IMR-90 (cell line): ENCODE results near the gene ZNF862. TPM values are rescaled to one million over a fixed set of nuclear protein-coding genes. Genes with fewer than 3 reads are reported as not detected.

ENCODE experiments used
- ATAC-seq: fragments of 200-7000 bp; cut with Tn5 transposase; 2 replicates; pipeline ENCODE4 v1.9.1; 2020; ENCODE audit warnings: low read depth, mild to moderate bottlenecking, moderate library complexity
- BruUV-seq: library from RNA; stranded (reverse); fragments of 400-500 nt; replicated peaks from 2 replicates; lab custom pipeline; 2021; lab: Mats Ljungman, UMichigan
- CTCF ChIA-PET: fragments of 300-600 bp; formaldehyde crosslinking; extraction: SDS; loops from one replicate; lab custom pipeline; 2021; ENCODE audit warnings: antibody characterized with exemption; lab: Yijun Ruan, JAX
- POLR2A ChIA-PET: fragments of 300-600 bp; sonication (Branson Sonifier 250); formaldehyde crosslinking; loops from one replicate; lab custom pipeline; 2022; ENCODE audit warnings: antibody characterized with exemption; ENCODE audit not compliant: unreplicated experiment; lab: Charles Lee
- DNase-seq: peaks from one replicate; pipeline ENCODE4 v3.0.0; 2013
- H2AFZ ChIP-seq: replicated peaks from 2 replicates; pipeline ENCODE3; 2013; ENCODE audit warnings: low read length, mild to moderate bottlenecking; ENCODE audit not compliant: poor library complexity
- H2AK5ac ChIP-seq: 2 replicates; pipeline ENCODE4 v1.6.1; 2013; ENCODE audit warnings: low read depth, low read length, inconsistent platforms
- H2AK9ac ChIP-seq: replicated peaks from 2 replicates; pipeline ENCODE3; 2013; ENCODE audit warnings: mild to moderate bottlenecking, low read depth, low read length, moderate library complexity; ENCODE audit not compliant: poor library complexity
- H2BK120ac ChIP-seq: 2 replicates; pipeline ENCODE4 v1.6.1; 2013; ENCODE audit warnings: low read depth, low read length, inconsistent platforms
- H2BK15ac ChIP-seq: 3 replicates; pipeline ENCODE4 v1.6.1; 2013; ENCODE audit warnings: low read depth, low read length, inconsistent platforms
- H2BK20ac ChIP-seq: 2 replicates; pipeline ENCODE4 v1.6.1; 2013; ENCODE audit warnings: low read depth, mild to moderate bottlenecking, inconsistent platforms, low read length, moderate library complexity
- H2BK5ac ChIP-seq: 2 replicates; pipeline ENCODE4 v1.6.1; 2013; ENCODE audit warnings: mild to moderate bottlenecking, low read depth, low read length, inconsistent platforms; ENCODE audit not compliant: poor library complexity, severe bottlenecking
- H3K14ac ChIP-seq: replicated peaks from 2 replicates; pipeline ENCODE4 v1.6.1; 2013; ENCODE audit warnings: low read depth, low read length, inconsistent platforms
- H3K18ac ChIP-seq: 2 replicates; pipeline ENCODE4 v1.6.1; 2013; ENCODE audit warnings: low read depth, low read length, control low read depth
- H3K23ac ChIP-seq: 2 replicates; pipeline ENCODE4 v1.6.1; 2013; ENCODE audit warnings: low read depth, low read length, inconsistent platforms
- H3K27ac ChIP-seq: 2 replicates; pipeline ENCODE4 v1.5.1; 2013; ENCODE audit warnings: mild to moderate bottlenecking, control low read depth, low read length; ENCODE audit not compliant: insufficient read depth
- H3K27me3 ChIP-seq: 2 replicates; pipeline ENCODE4 v1.6.1; 2013; ENCODE audit warnings: low read length; ENCODE audit not compliant: control insufficient read depth, insufficient read depth
- H3K36me3 ChIP-seq: 2 replicates; pipeline ENCODE4 v1.6.1; 2013; ENCODE audit warnings: low read length, mixed read lengths; ENCODE audit not compliant: control insufficient read depth, insufficient read depth
- H3K4ac ChIP-seq: 2 replicates; pipeline ENCODE4 v1.6.1; 2013; ENCODE audit warnings: low read depth, low read length, inconsistent platforms
- H3K4me1 ChIP-seq: 2 replicates; pipeline ENCODE4 v1.6.1; 2013; ENCODE audit warnings: low read length, mixed read lengths; ENCODE audit not compliant: control insufficient read depth, insufficient read depth
- H3K4me2 ChIP-seq: 2 replicates; pipeline ENCODE4 v1.6.1; 2013; ENCODE audit warnings: low read depth, mild to moderate bottlenecking, control low read depth, low read length, moderate library complexity
- H3K4me3 ChIP-seq: 2 replicates; pipeline ENCODE4 v1.5.1; 2013; ENCODE audit warnings: low read depth, mild to moderate bottlenecking, control low read depth, low read length, moderate library complexity; ENCODE audit not compliant: insufficient read depth
- H3K56ac ChIP-seq: 2 replicates; pipeline ENCODE4 v1.6.1; 2013; ENCODE audit warnings: low read length, inconsistent platforms; ENCODE audit not compliant: insufficient read depth; ENCODE audit errors: extremely low read depth
- H3K79me1 ChIP-seq, 2 experiments: 2 replicates each; pipeline ENCODE4 v1.6.1; 2013; ENCODE audit warnings: low read length in 2 of 2, inconsistent platforms in 1 of 2, low read depth in 1 of 2
- H3K9ac ChIP-seq: 2 replicates; pipeline ENCODE4 v1.6.1; 2013; ENCODE audit warnings: low read depth, low read length, control low read depth
- H3K9me1 ChIP-seq: 2 replicates; pipeline ENCODE4 v1.6.1; 2013; ENCODE audit warnings: low read length, inconsistent platforms; ENCODE audit not compliant: insufficient read depth
- H3K9me3 ChIP-seq: 2 replicates; pipeline ENCODE4 v1.6.1; 2013; ENCODE audit warnings: low read length; ENCODE audit not compliant: control insufficient read depth, insufficient read depth
- H4K20me1 ChIP-seq: 2 replicates; pipeline ENCODE4 v1.6.1; 2013; ENCODE audit warnings: low read length, inconsistent platforms; ENCODE audit not compliant: insufficient read depth
- H4K5ac ChIP-seq: 2 replicates; pipeline ENCODE4 v1.6.1; 2013; ENCODE audit warnings: mild to moderate bottlenecking, low read depth, low read length, control low read depth
- H4K8ac ChIP-seq, 2 experiments: 2 replicates each; pipeline ENCODE4 v1.6.1; 2013; ENCODE audit warnings: low read depth in 2 of 2, low read length in 2 of 2, control low read depth in 1 of 2, inconsistent platforms in 1 of 2
- H4K91ac ChIP-seq: 2 replicates; pipeline ENCODE4 v1.6.1; 2013; ENCODE audit warnings: low read depth, low read length, inconsistent platforms; ENCODE audit not compliant: insufficient read depth
- CEBPB ChIP-seq: IDR thresholded peaks from 2 replicates; pipeline ENCODE4 v1.6.1; 2012; ENCODE audit warnings: low read depth, low read length, improper control_type of control experiment
- FOS ChIP-seq: fragments of 150-350 bp; IDR thresholded peaks from 2 replicates; pipeline ENCODE4 v1.6.1; 2016; ENCODE audit warnings: low read depth, low read length
- MAZ ChIP-seq: IDR thresholded peaks from 2 replicates; pipeline ENCODE4 v1.6.1; 2012; ENCODE audit warnings: low read depth, mild to moderate bottlenecking, low read length, improper control_type of control experiment, moderate library complexity, borderline replicate concordance
- RAD21 ChIP-seq: IDR thresholded peaks from 2 replicates; pipeline ENCODE4 v1.6.1; 2012; ENCODE audit warnings: low read length, improper control_type of control experiment
- RCOR1 ChIP-seq: IDR thresholded peaks from 2 replicates; pipeline ENCODE4 v1.6.1; 2012; ENCODE audit warnings: mild to moderate bottlenecking, low read length, improper control_type of control experiment; ENCODE audit not compliant: insufficient replicate concordance
- RFX5 ChIP-seq: IDR thresholded peaks from 2 replicates; pipeline ENCODE4 v1.8.0; 2012; ENCODE audit warnings: low read depth, mild to moderate bottlenecking, low read length, moderate library complexity
- whole genome bisulfite sequencing, 2 experiments: methylation state at CpG; one replicate each; pipeline versions ENCODE4 v1.1.5 to v1.1.7; 2013; ENCODE audit warnings: missing lambda C conversion rate in 2 of 2; ENCODE audit not compliant: insufficient read length in 1 of 2; ENCODE audit errors: extremely low coverage in 2 of 2; 5-methylcytosine and 5-hydroxymethylcytosine counted together
- dilution Hi-C: fragments of 300-500 bp; cut with HindIII; formaldehyde crosslinking; loops from one replicate; pipeline ENCODE4 v1.14.3; 2018; ENCODE audit warnings: low sequenced_read_pairs; ENCODE audit not compliant: unreplicated experiment
- in situ Hi-C: fragments of 300-500 bp; cut with MboI; formaldehyde crosslinking; loops from 3 replicates; pipeline ENCODE4 v1.14.3; 2019; ENCODE audit warnings: low sequenced_read_pairs, inconsistent platforms, mixed read lengths
- intact Hi-C: fragments of 100-400 bp; cut with micrococcal nuclease; formaldehyde crosslinking; loops from 2 replicates; pipeline ENCODE4 v1.10.0; 2022
- polyA plus RNA-seq, 3 experiments: library from polyadenylated mRNA; depleted of rRNA; stranded (reverse); fragments of >200 nt; gene quantifications; 2 replicates each; pipeline ENCODE4 v1.2.3, GENCODE V29; 2012; ENCODE audit warnings: low replicate concordance in 1 of 3
- total RNA-seq: library from RNA; depleted of rRNA; stranded (reverse); fragments of >200 nt; gene quantifications from 2 replicates; pipeline ENCODE4 v1.2.3, GENCODE V29; 2012

ZNF862 gene
- total and polyA plus RNA-seq, 2 of the 4 experiments (the other 2 are of a cell fraction): 5.9 to 10.8 TPM

GRCh38 chr7:149816267-149816751 lies 21.9 kb upstream of the ZNF862 start:
- dilution Hi-C loops: no loop called here
- no peak overlapping the region for H2AFZ ChIP-seq
- CTCF ChIA-PET: no interaction called here

More at GRCh38 chr7:149816267-149816751, 21.9 kb upstream of the ZNF862 start:
- DNase-seq: no peak
- intact Hi-C loops: no loop called here
- H3K4me2 ChIP-seq: no peak overlapping the region
- H3K4me1 ChIP-seq: no peaks in the 10 kb centered on the region
- no peak overlapping the region for H2BK5ac ChIP-seq
- H3K4me3 ChIP-seq: no peak overlapping the region
- no peak overlapping the region for H3K18ac ChIP-seq
- H2AK5ac ChIP-seq: no peak overlapping the region
- no peaks in the 10 kb centered on the region for H4K20me1 ChIP-seq
- H3K27ac ChIP-seq: no peak overlapping the region
- H3K9me3 ChIP-seq: no peaks in the 10 kb centered on the region
- no peak overlapping the region for H2AK9ac ChIP-seq
- H3K27me3 ChIP-seq: peaks cover 13% of the 10 kb centered on the region; the same call in 1 of the 2 replicates
- H3K23ac ChIP-seq: no peak overlapping the region
- H3K14ac ChIP-seq: no peak overlapping the region
- no peak overlapping the region for H4K5ac ChIP-seq
- no peak overlapping the region for H2BK120ac ChIP-seq
- no peak overlapping the region for H4K91ac ChIP-seq
- H3K4ac ChIP-seq: no peak overlapping the region
- H3K9ac ChIP-seq: no peak overlapping the region
- H3K79me1 ChIP-seq: no peaks in the 10 kb centered on the region
- H3K9me1 ChIP-seq: no peaks in the 10 kb centered on the region
- in situ Hi-C loops: no loop called here
- no TSS peak for BruUV-seq
- WGBS, 2 experiments: 66% methylated on average over 15 of the region's 21 CpGs; no CpG with 5 or more reads in 1 of the 2 experiments
- H3K36me3 ChIP-seq: no peaks in the 10 kb centered on the region
- TF ChIP-seq MAZ (no peak), RFX5 (no peak), RCOR1 (no peak), RAD21 (no peak), FOS (no peak), CEBPB (no peak)
- ATAC-seq: no peak
- no peak overlapping the region for H2BK15ac ChIP-seq
- H4K8ac ChIP-seq: no peak overlapping the region
- POLR2A ChIA-PET: no interaction called here
- H2BK20ac ChIP-seq: no peak overlapping the region
- H3K56ac ChIP-seq: no peak overlapping the region
